Panc1 (cell line): ENCODE data around the gene KIFC3. TPM values are rescaled to one million over a fixed set of nuclear protein-coding genes. Genes with fewer than 3 reads are reported as not detected.

Source experiments
- ATAC-seq: fragments of 200-7000 bp; cut with Tn5 transposase; 2 replicates; pipeline ENCODE4 v1.9.1; 2020; ENCODE audit warnings: mild to moderate bottlenecking, moderate library complexity
- BruUV-seq: library from RNA; stranded (reverse); fragments of 400-500 nt; replicated peaks from 2 replicates; lab custom pipeline; 2021; lab: Mats Ljungman, UMichigan
- CTCF ChIA-PET: fragments of 300-600 bp; sonication (Branson Sonifier 250); formaldehyde crosslinking; loops from one replicate; lab custom pipeline; 2022; ENCODE audit warnings: antibody characterized with exemption; lab: Charles Lee
- POLR2A ChIA-PET: fragments of 300-600 bp; sonication (Branson Sonifier 250); formaldehyde crosslinking; loops from one replicate; lab custom pipeline; 2022; ENCODE audit warnings: antibody characterized with exemption; lab: Charles Lee
- DNase-seq: peaks from one replicate; pipeline ENCODE4 v3.0.0-alpha.2; 2010; ENCODE audit warnings: low read depth, low spot score
- H3K27ac ChIP-seq: 2 replicates; pipeline ENCODE4 v1.5.1; 2011; ENCODE audit warnings: mild to moderate bottlenecking, low read length, inconsistent platforms
- H3K27me3 ChIP-seq: fragments of 200-500 bp; sonication (Bioruptor generic); 2 replicates; pipeline ENCODE4 v1.6.0; 2014; ENCODE audit warnings: low read length, inconsistent platforms; ENCODE audit not compliant: control insufficient read depth, insufficient read depth
- H3K36me3 ChIP-seq: fragments of 200-500 bp; sonication (Bioruptor generic); 2 replicates; pipeline ENCODE4 v1.5.1; 2014; ENCODE audit warnings: inconsistent platforms, mild to moderate bottlenecking, low read length, moderate library complexity; ENCODE audit not compliant: control insufficient read depth, insufficient read depth
- H3K4me1 ChIP-seq: 2 replicates; pipeline ENCODE4 v1.5.1; 2011; ENCODE audit warnings: inconsistent platforms, mild to moderate bottlenecking, low read length, moderate library complexity; ENCODE audit not compliant: control insufficient read depth, insufficient read depth
- H3K4me3 ChIP-seq, 2 experiments: 2 replicates each; pipeline ENCODE4 v1.5.1; 2011 to 2012; ENCODE audit warnings: low read depth in 2 of 2, low read length in 2 of 2, mild to moderate bottlenecking in 2 of 2, inconsistent platforms in 1 of 2, moderate library complexity in 1 of 2
- H3K9me3 ChIP-seq: fragments of 200-500 bp; sonication (Bioruptor generic); 2 replicates; pipeline ENCODE4 v1.5.1; 2014; ENCODE audit warnings: low read depth, mild to moderate bottlenecking, inconsistent platforms, low read length, moderate library complexity; ENCODE audit not compliant: control insufficient read depth, insufficient read depth
- CTCF ChIP-seq: fragments of 450-650 bp; IDR thresholded peaks from 2 replicates; pipeline ENCODE4 v1.5.1; 2017; ENCODE audit warnings: mild to moderate bottlenecking
- POLR2AphosphoS5 ChIP-seq: IDR thresholded peaks from 2 replicates; pipeline ENCODE4 v1.6.1; 2012; ENCODE audit warnings: mild to moderate bottlenecking, low read depth, low read length, moderate library complexity
- REST ChIP-seq, 2 experiments: IDR thresholded peaks; 2 replicates each; pipeline ENCODE4 v1.6.1; 2011 to 2012; ENCODE audit warnings: low read depth in 2 of 2, control low read depth in 1 of 2, low read length in 1 of 2, mild to moderate bottlenecking in 1 of 2, moderate library complexity in 1 of 2; ENCODE audit not compliant: insufficient read depth in 1 of 2
- SIN3A ChIP-seq: IDR thresholded peaks from 2 replicates; pipeline ENCODE4 v1.6.1; 2012; ENCODE audit warnings: low read depth, mild to moderate bottlenecking, low read length, moderate library complexity, borderline replicate concordance; ENCODE audit not compliant: insufficient read depth
- TCF7L2 ChIP-seq: IDR thresholded peaks from 2 replicates; pipeline ENCODE4 v1.6.1; 2011; ENCODE audit warnings: mild to moderate bottlenecking, low read depth, low read length, inconsistent platforms
- in situ Hi-C: cut with HindIII; loops from 2 replicates; pipeline ENCODE4 v1.10.0; 2016; ENCODE audit warnings: low sequenced_read_pairs, low pct_unique_long_range_greater_than_20kb
- intact Hi-C: fragments of 100-400 bp; cut with micrococcal nuclease; formaldehyde crosslinking; loops from one replicate; pipeline ENCODE4 v1.10.0; 2022; ENCODE audit not compliant: unreplicated experiment
- total RNA-seq: library from RNA; stranded (reverse); gene quantifications from one replicate; pipeline ENCODE4 v1.2.1, GENCODE V29; 2021; ENCODE audit not compliant: unreplicated experiment

The KIFC3 gene
- total RNA-seq, 1 experiment from 2014 or later, result 51.5 TPM

- in situ Hi-C loops (no loop called here), intact Hi-C loops (no loop called here)
- CTCF ChIA-PET, result no interaction called here
- no TSS peak for BruUV-seq
- POLR2A ChIA-PET, result no interaction called here
- Histone ChIP-seq H3K27me3 (no peaks in the 10 kb centered on the region), H3K4me1 (no peaks in the 10 kb centered on the region), H3K27ac (no peak overlapping the region), H3K9me3 (no peaks in the 10 kb centered on the region), H3K36me3 (no peaks in the 10 kb centered on the region; the same call in 1 of the 2 replicates), H3K4me3 (no peak overlapping the region)
- ATAC-seq, result no peak
- TF ChIP-seq CTCF (no peak), TCF7L2 (no peak)
- DNase-seq, result no peak
These were observed 23.6 kb downstream of the KIFC3 start for GRCh38 chr16:57778658-57779057.

GRCh38 chr16:57775661-57776469 is 26.4 kb downstream of the KIFC3 start:
- ATAC-seq (peak; percentile 66), DNase-seq (no peak)
- no peak overlapping the region for H3K27ac ChIP-seq
- no TSS peak for BruUV-seq
- H3K4me3 ChIP-seq, result no peak overlapping the region
- in situ Hi-C loops, result no loop called here
- H3K36me3 ChIP-seq, result no peaks in the 10 kb centered on the region; the same call in 1 of the 2 replicates
- no peaks in the 10 kb centered on the region for H3K4me1 ChIP-seq
- H3K27me3 ChIP-seq, result no peaks in the 10 kb centered on the region
- TF ChIP-seq REST (IDR thresholded peaks at IDR 0.05; ENCODE audit: insufficient read depth in 1 of 2, low read depth in 2 of 2, low read length in 1 of 2), result no peak
- no peak for TF ChIP-seq POLR2AphosphoS5
- no peak for TF ChIP-seq CTCF
- no peak for TF ChIP-seq SIN3A
- no peak for TF ChIP-seq TCF7L2
- intact Hi-C loops, result no loop called here
- ChIA-PET CTCF (no interaction called here), POLR2A (no interaction called here)
- H3K9me3 ChIP-seq, result no peaks in the 10 kb centered on the region
